ENCODE results near the gene MBOAT2.
"Not testable (repeated sequence)": the region's sequence is repeated elsewhere in the genome, so short reads cannot be mapped to it uniquely, and the experiment has no call there.

- not testable (repeated sequence) for TF ChIP-seq CTCF (IDR thresholded peaks at IDR 0.05 in 4 of 5, conservative IDR thresholded peaks at IDR 0.05 in 1 of 5); POLR2A (IDR thresholded peaks at IDR 0.05)
Observed at GRCh38 chr2:8902757-8903156, 100.7 kb downstream of the MBOAT2 start.
